HG03442 (cell line): ENCODE results near the gene AMIGO3.

Experiments used
- ATAC-seq: cut with Tn5 transposase; IDR thresholded peaks from one replicate; pipeline ENCODE4 v1.9.1; 2021; ENCODE audit warnings: mild to moderate bottlenecking, moderate library complexity; ENCODE audit not compliant: unreplicated experiment

The AMIGO3 gene

DNA sequence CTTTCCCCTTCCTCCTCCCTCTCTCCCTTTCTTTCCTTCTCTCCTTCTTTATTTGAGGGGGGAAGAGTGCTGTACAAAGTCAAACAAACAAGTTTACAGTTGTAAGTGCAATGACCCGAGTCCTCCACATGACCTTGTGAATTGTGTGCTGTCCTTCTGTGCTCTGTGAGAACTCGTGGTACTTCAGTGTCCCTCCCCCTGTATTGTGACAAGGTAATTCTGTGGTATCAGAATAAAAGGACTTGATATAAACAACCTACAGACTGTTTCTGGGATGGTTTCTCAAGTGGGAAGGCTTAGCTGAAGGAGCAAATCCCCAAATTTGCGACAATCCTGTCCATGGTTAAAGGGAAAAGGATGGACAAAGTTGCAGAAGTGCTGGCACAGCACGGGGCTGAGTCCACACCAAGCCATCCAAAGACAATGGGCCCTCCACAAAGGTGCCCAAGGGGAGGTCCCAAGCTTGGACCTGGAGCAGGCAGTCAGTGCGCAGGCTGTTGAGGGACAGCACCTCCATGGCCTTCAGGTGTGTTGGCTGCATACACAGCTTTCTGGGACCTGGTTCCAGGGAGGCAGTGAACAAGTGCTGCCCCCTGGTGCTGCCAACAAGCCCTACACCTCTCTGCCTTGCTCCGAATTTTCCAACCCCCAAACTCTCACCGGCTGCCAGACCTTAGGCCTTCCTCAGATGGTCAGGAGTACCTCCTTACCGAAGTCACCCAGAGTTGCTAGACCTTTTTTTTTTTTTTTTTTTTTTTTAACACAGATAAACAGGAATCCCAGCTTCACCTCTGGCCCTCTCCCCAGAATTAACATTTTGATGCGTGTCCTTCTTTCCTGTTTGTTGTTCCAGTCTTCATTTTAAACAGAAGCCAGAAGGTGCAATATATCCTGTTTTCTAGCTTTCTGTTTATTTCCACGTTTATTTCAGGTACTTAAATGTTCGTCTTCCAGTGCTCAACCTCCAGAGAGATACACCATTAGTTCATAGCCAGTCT, 47.9 kb downstream of the AMIGO3 start:
- ATAC-seq, result no peak

- ATAC-seq, result no peak
These were observed 48.6 kb downstream of the AMIGO3 start for GRCh38 chr3:49670940-49671290.

DNA sequence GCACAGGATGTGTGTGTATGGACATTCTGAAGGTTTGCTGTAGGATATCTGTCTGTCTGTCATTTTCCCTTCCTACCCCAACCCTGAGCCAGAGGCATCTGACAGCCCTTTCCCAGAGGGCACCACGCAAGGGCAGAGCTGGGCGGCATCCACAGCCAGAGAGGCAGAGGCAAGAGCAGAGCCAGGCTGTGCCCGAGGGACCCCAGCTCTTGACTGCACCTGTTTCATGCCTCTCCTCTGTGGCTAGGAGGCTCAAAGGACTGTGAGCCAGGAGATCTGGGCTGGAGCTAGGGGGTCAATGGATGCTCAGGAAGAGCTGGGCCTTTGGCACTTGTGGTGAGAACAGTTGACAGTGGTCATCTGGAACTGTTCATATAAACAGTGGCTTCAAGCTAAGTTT, 50.1 kb downstream of the AMIGO3 start:
- ATAC-seq, result no peak

DNA sequence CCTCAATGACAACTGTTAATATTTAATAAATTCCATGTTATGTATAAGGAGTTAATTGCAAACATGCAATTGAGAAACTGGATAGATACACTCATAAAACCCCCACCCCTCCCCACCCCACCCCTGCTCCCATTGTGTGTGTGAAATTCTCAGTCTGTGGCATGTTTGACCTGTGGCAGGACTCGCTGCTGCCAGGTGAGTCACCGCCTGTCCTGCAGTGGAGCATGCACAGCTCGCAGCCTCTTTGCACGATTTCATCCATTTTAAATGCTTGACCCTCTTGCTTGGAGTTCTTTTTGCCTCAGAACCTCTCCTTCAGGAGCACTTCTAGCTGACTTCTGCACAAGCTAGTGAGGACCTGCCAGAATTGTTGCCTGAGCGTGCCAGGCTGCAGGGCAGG, 50.6 kb downstream of the AMIGO3 start:
- no peak for ATAC-seq

- ATAC-seq, result no peak
These were observed 51.1 kb downstream of the AMIGO3 start for GRCh38 chr3:49668414-49668797.

DNA sequence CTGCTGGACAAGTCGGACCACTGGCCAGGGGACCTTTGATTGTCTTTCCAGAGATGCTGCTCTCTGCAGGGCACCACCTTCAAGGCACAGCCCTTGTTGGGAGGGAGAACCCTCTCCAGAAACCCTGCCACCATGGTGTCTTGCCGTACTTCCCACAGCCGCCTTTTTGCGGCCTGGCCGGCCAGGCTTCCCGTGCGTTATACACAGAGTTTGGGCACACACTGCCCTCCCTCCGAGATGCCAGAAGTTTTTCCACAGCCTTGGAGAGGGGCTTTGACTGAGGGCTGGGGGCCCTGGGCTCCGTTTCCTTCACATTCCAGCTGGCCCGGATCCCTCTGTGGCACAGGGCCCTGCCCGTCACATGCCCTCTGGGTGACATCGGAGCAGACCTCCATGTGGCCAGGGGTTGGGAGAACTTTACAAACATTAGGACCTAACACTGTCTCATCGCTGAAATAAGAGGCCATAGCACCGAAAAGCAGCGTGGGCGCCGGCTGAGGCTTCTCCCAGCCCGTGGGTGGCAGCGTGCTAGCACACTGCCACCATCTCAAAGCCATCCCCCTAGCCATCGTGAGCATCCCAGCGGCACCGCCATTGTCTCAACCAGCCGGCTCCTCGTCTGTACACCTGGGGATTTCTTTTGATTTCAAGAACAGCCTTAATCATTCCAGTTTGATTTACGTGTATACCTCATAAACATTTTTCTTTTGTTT, 51.6 kb downstream of the AMIGO3 start:
- no peak for ATAC-seq
